Activated effector memory CD4-positive, alpha-beta T cell treated with Interleukin-2 at 50 U/mL for 16 hours (primary cell): ENCODE measurements around the gene DHRSX.
"Not testable (repeated sequence)": the region's sequence is repeated elsewhere in the genome, so short reads cannot be mapped to it uniquely, and the experiment has no call there.

Source experiments
- DNase-seq: peaks from one replicate; pipeline ENCODE4 v3.0.0-alpha.2; 2020

The DHRSX gene

GRCh38 chrX:2500803-2501558 is at the start of gene DHRSX, which contains the start of gene ZBED1:
TSS of gene DHRSX (minus strand) at chrX:2500976. CDS start at chrX:2500925, 51 bp downstream.
TSS of gene ZBED1 (minus strand) at chrX:2500976. CDS start at chrX:2490719, 10,257 bp downstream.
- peak; percentile 36 for DNase-seq

GRCh38 chrX:2549876-2550275 is 49.1 kb upstream of the DHRSX start:
- DNase-seq: no peak

- DNase-seq: no peak
Measured at GRCh38 chrX:2548711-2549423, 48.1 kb upstream of the DHRSX start.

- no peak for DNase-seq
Measured at GRCh38 chrX:2547736-2548135, 47.0 kb upstream of the DHRSX start.

GRCh38 chrX:2546496-2546895 is 45.7 kb upstream of the DHRSX start:
- no peak for DNase-seq

GRCh38 chrX:2545144-2545543 is 44.4 kb upstream of the DHRSX start:
- DNase-seq: no peak

GRCh38 chrX:2542826-2543521 is 42.2 kb upstream of the DHRSX start:
- DNase-seq: no peak

- no peak for DNase-seq
Measured at GRCh38 chrX:2541603-2542002, 40.8 kb upstream of the DHRSX start.

- DNase-seq: no peak
Measured at GRCh38 chrX:2540426-2540947, 39.7 kb upstream of the DHRSX start.

- no peak for DNase-seq
Measured at GRCh38 chrX:2539586-2539985, 38.8 kb upstream of the DHRSX start.

GRCh38 chrX:2538031-2538757 is 37.4 kb upstream of the DHRSX start:
- DNase-seq: no peak

GRCh38 chrX:2536974-2537373 is 36.2 kb upstream of the DHRSX start:
- DNase-seq: no peak

- DNase-seq: no peak
Measured at GRCh38 chrX:2536141-2536540, 35.4 kb upstream of the DHRSX start.

GRCh38 chrX:2534261-2535021 is 33.7 kb upstream of the DHRSX start:
- DNase-seq: not testable (repeated sequence)

- no peak for DNase-seq
Measured at GRCh38 chrX:2533424-2533823, 32.6 kb upstream of the DHRSX start.

GRCh38 chrX:2526390-2526789 is 25.6 kb upstream of the DHRSX start:
- DNase-seq: no peak

GRCh38 chrX:2523911-2524310 is 23.1 kb upstream of the DHRSX start:
- no peak for DNase-seq

- no peak for DNase-seq
Measured at GRCh38 chrX:2521927-2522386, 21.2 kb upstream of the DHRSX start.

- no peak for DNase-seq
Measured at GRCh38 chrX:2521092-2521926, 20.5 kb upstream of the DHRSX start.

GRCh38 chrX:2520539-2520938 is 19.8 kb upstream of the DHRSX start:
- no peak for DNase-seq

- not testable (repeated sequence) for DNase-seq
Measured at GRCh38 chrX:2519638-2520037, 18.9 kb upstream of the DHRSX start.
